ENCODE data around the gene GABARAP.

Gene GABARAP

DNA sequence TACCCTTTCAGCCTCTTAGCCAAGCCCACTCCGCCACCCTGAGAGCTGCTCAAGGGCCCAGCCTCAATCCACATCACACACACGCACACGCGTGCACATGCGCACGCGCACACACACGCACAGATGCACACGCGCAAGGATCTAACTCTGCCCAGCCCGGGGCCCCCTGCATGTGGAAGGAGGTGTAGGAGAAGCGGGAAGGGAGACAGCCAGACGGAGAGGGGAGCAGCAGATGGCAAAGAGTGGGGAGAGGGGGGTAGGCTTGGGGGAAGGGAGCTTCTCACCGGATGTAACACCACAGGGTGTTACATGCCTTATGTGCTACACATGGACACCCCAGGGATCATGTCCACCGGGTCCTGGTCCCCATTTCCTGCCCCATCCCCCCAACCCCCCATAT is 37.9 kb downstream of the GABARAP start (continued):
- no peak for TF ChIP-seq ZNF629 (tag by site-specific recombination; IDR thresholded peaks at IDR 0.05)

DNA sequence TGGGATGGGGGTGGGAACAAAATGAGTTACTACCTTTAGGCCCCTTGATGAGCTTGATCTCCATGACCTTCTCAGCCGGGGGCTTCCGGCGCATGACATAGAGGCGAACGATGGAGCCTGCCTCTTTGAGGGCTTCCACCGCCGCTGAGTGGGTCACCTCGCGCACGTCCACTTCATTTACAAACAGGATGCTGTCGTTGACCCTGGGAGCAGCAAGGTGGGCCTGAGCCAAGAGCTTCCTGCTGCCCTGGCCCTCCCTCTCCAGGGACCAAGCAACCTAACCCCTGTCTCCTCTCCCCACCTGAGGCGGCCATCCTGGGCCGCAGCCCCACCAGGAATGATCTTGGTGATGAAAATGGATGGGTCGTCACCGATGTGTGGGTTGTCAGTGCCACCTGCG is 38.9 kb downstream of the GABARAP start:
- Histone ChIP-seq H3K4me3 (ENCODE audit: low read depth, low read length) (no peak overlapping the region), H3K36me3 (ENCODE audit: control insufficient read depth in 2 of 2, insufficient read depth in 1 of 2, low read length in 2 of 2) (peaks cover 14 to 31% of the 10 kb centered on the region in 2 experiments), H3K9me3 (ENCODE audit: control insufficient read depth, insufficient read depth, low read depth, low read length) (no peaks in the 10 kb centered on the region), H3K4me1 (ENCODE audit: control insufficient read depth, insufficient read depth, low read length) (peaks cover 3% of the 10 kb centered on the region; the same call in 1 of the 2 replicates), H3K27ac (ENCODE audit: extremely low read depth, low read depth, low read length) (no peak overlapping the region)
- POLR2A ChIA-PET: no interaction called here
- CTCF ChIA-PET: interaction anchor here (0.6 to 1.3 kb wide), 2 partner anchors 66 to 158 kb away, joined by 3 to 4 read pairs; no protein-coding TSS in a partner anchor
- TF ChIP-seq, protein P1, sequence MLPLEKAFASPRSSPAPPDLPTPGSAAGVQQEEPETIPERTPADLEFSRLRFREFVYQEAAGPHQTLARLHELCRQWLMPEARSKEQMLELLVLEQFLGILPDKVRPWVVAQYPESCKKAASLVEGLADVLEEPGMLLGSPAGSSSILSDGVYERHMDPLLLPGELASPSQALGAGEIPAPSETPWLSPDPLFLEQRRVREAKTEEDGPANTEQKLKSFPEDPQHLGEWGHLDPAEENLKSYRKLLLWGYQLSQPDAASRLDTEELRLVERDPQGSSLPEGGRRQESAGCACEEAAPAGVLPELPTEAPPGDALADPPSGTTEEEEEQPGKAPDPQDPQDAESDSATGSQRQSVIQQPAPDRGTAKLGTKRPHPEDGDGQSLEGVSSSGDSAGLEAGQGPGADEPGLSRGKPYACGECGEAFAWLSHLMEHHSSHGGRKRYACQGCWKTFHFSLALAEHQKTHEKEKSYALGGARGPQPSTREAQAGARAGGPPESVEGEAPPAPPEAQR (tag by site-specific recombination; IDR thresholded peaks at IDR 0.05): no peak
- TF ChIP-seq ZNF132 (tag by site-specific recombination; IDR thresholded peaks at IDR 0.05; ENCODE audit: borderline replicate concordance) (no peak), ZNF510 (tag by site-specific recombination; IDR thresholded peaks at IDR 0.05; ENCODE audit: insufficient replicate concordance) (no peak), ZBTB7A (tag by site-specific recombination; IDR thresholded peaks at IDR 0.05; ENCODE audit: low read depth) (no peak), ZNF837 (tag by site-specific recombination; IDR thresholded peaks at IDR 0.05) (no peak)

DNA sequence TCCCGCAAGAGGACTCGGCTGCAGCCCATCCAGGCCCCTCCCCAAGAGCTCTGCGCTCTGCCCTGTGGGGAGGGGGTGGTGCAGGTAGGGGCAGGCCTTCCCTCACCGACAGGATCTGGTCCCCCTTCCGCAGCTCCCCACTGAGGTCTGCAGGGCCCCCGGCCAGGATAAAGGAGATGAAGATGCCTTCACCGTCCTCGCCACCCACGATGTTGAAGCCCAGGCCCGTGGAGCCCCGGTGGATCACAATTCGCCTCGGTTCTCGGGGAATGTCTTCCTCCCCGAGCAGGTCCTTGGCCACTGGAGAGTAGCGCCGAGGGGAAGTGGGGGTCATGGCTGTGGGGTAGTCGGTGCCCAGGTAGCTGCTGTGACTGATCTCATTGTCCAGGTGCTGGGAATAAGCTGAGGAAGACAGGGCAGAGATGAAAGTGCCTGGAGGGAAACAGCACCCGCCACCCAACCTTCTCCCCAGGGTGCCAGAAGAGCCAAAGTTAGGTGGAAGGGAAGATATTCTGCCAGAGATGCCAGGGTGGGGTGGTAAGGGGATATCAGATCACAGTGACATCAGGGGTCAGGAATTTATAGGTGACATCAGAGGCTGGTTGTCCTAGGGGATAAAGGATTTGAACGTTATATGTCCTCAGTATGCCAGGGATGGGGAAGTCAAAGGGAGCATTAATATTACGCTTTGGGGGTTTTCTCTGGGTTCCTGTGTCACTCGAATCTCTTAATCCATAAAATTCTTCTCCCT is 45.4 kb downstream of the GABARAP start:
- POLR2A ChIA-PET: interaction anchor here (0.6 kb wide), 1 partner anchor 238 kb away, joined by 4 read pairs; no protein-coding TSS in a partner anchor
- Histone ChIP-seq H3K9me3 (ENCODE audit: control insufficient read depth, insufficient read depth, low read depth, low read length) (no peaks in the 10 kb centered on the region), H3K36me3 (ENCODE audit: control insufficient read depth in 2 of 2, insufficient read depth in 1 of 2, low read length in 2 of 2) (peaks cover 12 to 55% of the 10 kb centered on the region in 2 experiments; a peak in 2 of 3 replicates), H3K4me3 (ENCODE audit: low read depth, low read length) (no peak overlapping the region), H3K4me1 (ENCODE audit: control insufficient read depth, insufficient read depth, low read length) (no peaks in the 10 kb centered on the region), H3K27ac (ENCODE audit: extremely low read depth, low read depth, low read length) (no peak overlapping the region)
- CTCF ChIA-PET: interaction anchor here (0.6 to 2.1 kb wide), 2 partner anchors 19 to 987 kb away, joined by 3 to 8 read pairs; no protein-coding TSS in a partner anchor
- TF ChIP-seq ZNF629 (tag by site-specific recombination; IDR thresholded peaks at IDR 0.05): 0 out of 2 replicates have a peak, but pooled peaks have one; percentile 22
- TF ChIP-seq ZBTB21 (tag by site-specific recombination; IDR thresholded peaks at IDR 0.05): no peak

DNA sequence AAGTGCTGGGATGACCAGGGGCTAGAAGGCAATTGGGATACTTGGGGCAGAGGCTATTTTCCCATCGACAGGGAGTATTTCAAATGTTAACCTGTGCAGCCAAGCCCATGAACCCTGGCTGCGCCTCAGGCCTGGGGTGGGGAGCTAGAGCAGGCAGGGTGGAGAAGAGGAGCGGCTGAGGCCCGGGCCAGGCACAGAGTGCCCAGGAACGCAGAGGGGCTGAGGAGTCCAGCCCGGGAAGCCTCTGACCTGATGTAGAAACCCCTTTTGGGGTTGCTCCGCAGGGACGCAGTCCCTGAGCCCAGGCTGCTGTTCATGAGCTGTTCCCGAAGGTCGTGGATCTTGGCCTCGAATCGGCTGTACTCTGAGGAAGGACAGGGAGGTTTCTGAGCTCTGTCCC is 46.3 kb downstream of the GABARAP start:
- POLR2A ChIA-PET: interaction anchor here (0.6 kb wide), 1 partner anchor 239 kb away, joined by 4 read pairs; no protein-coding TSS in a partner anchor
- CTCF ChIA-PET: interaction anchor here (0.6 to 2.1 kb wide), 2 partner anchors 18 to 988 kb away, joined by 3 to 8 read pairs; no protein-coding TSS in a partner anchor
- peaks cover 12 to 56% of the 10 kb centered on the region in 2 experiments; a peak in 2 of 3 replicates for H3K36me3 ChIP-seq (ENCODE audit: control insufficient read depth in 2 of 2, insufficient read depth in 1 of 2, low read length in 2 of 2)
- H3K9me3 ChIP-seq (ENCODE audit: control insufficient read depth, insufficient read depth, low read depth, low read length): no peaks in the 10 kb centered on the region
- H3K27ac ChIP-seq (ENCODE audit: extremely low read depth, low read depth, low read length): no peak overlapping the region
- no peaks in the 10 kb centered on the region for H3K4me1 ChIP-seq (ENCODE audit: control insufficient read depth, insufficient read depth, low read length)
- TF ChIP-seq ZNF19 (tag by site-specific recombination; IDR thresholded peaks at IDR 0.05; ENCODE audit: low read depth) (no peak), ZNF175 (tag by site-specific recombination; IDR thresholded peaks at IDR 0.05) (no peak), ZNF157 (tag by site-specific recombination; IDR thresholded peaks at IDR 0.05) (no peak), BCL11A (tag by site-specific recombination; IDR thresholded peaks at IDR 0.05; ENCODE audit: low read depth) (no peak), ZNF837 (tag by site-specific recombination; IDR thresholded peaks at IDR 0.05) (no peak), YY1 (tag by site-specific recombination; IDR thresholded peaks at IDR 0.05) (no peak), ZNF843 (tag by site-specific recombination; IDR thresholded peaks at IDR 0.05) (no peak), ZSCAN30 (tag by site-specific recombination; IDR thresholded peaks at IDR 0.05) (no peak), ZNF664 (tag by site-specific recombination; IDR thresholded peaks at IDR 0.05) (no peak), ZNF510 (tag by site-specific recombination; IDR thresholded peaks at IDR 0.05; ENCODE audit: insufficient replicate concordance) (no peak), SCRT2 (tag by site-specific recombination; IDR thresholded peaks at IDR 0.05) (no peak), ZNF146 (tag by site-specific recombination; IDR thresholded peaks at IDR 0.05) (no peak)
- TF ChIP-seq, protein P2, sequence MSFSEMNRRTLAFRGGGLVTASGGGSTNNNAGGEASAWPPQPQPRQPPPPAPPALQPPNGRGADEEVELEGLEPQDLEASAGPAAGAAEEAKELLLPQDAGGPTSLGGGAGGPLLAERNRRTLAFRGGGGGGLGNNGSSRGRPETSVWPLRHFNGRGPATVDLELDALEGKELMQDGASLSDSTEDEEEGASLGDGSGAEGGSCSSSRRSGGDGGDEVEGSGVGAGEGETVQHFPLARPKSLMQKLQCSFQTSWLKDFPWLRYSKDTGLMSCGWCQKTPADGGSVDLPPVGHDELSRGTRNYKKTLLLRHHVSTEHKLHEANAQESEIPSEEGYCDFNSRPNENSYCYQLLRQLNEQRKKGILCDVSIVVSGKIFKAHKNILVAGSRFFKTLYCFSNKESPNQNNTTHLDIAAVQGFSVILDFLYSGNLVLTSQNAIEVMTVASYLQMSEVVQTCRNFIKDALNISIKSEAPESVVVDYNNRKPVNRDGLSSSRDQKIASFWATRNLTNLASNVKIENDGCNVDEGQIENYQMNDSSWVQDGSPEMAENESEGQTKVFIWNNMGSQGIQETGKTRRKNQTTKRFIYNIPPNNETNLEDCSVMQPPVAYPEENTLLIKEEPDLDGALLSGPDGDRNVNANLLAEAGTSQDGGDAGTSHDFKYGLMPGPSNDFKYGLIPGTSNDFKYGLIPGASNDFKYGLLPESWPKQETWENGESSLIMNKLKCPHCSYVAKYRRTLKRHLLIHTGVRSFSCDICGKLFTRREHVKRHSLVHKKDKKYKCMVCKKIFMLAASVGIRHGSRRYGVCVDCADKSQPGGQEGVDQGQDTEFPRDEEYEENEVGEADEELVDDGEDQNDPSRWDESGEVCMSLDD (tag by site-specific recombination; IDR thresholded peaks at IDR 0.05): no peak
- TF ChIP-seq, protein P3, sequence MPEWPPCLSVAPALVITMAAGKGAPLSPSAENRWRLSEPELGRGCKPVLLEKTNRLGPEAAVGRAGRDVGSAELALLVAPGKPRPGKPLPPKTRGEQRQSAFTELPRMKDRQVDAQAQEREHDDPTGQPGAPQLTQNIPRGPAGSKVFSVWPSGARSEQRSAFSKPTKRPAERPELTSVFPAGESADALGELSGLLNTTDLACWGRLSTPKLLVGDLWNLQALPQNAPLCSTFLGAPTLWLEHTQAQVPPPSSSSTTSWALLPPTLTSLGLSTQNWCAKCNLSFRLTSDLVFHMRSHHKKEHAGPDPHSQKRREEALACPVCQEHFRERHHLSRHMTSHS (tag by site-specific recombination; IDR thresholded peaks at IDR 0.05): no peak
- H3K4me3 ChIP-seq (ENCODE audit: low read depth, low read length): no peak overlapping the region
